Mesenchymal stem cell (in vitro differentiated cells and primary cell): Measurements from ENCODE around the gene TNPO2.
"Not testable (repeated sequence)": the region's sequence is repeated elsewhere in the genome, so short reads cannot be mapped to it uniquely, and the experiment has no call there.

Experiments used
- DNase-seq: peaks from one replicate; pipeline ENCODE4 v3.0.0-alpha.2; 2013
- H2AFZ ChIP-seq: one replicate; pipeline ENCODE4 v1.6.1; 2013; ENCODE audit warnings: low read depth, mild to moderate bottlenecking, control low read depth, inconsistent platforms, low read length, moderate library complexity
- H2AK5ac ChIP-seq: 2 replicates; pipeline ENCODE4 v1.6.1; 2013; ENCODE audit warnings: low read length, moderate library complexity, mild to moderate bottlenecking, inconsistent platforms; ENCODE audit not compliant: severe bottlenecking
- H2BK120ac ChIP-seq: one replicate; pipeline ENCODE4 v1.6.1; 2013; ENCODE audit warnings: low read depth, mild to moderate bottlenecking, inconsistent platforms, low read length, moderate library complexity
- H2BK12ac ChIP-seq, 2 experiments: one replicate each; pipeline ENCODE4 v1.6.1; 2013; ENCODE audit warnings: inconsistent platforms in 2 of 2, low read length in 2 of 2, mild to moderate bottlenecking in 2 of 2, moderate library complexity in 2 of 2, control low read depth in 1 of 2
- H2BK15ac ChIP-seq: one replicate; pipeline ENCODE4 v1.6.1; 2013; ENCODE audit warnings: mild to moderate bottlenecking, low read depth, inconsistent platforms; ENCODE audit not compliant: poor library complexity, severe bottlenecking
- H2BK5ac ChIP-seq: 2 replicates; pipeline ENCODE4 v1.6.1; 2013; ENCODE audit warnings: low read depth, mild to moderate bottlenecking, low read length, control low read depth, inconsistent platforms; ENCODE audit not compliant: poor library complexity, severe bottlenecking
- H3K14ac ChIP-seq, 2 experiments: one replicate each; pipeline ENCODE4 v1.6.1; 2013; ENCODE audit warnings: inconsistent platforms in 2 of 2, low read length in 2 of 2, control low read depth in 1 of 2, mild to moderate bottlenecking in 1 of 2, moderate library complexity in 1 of 2
- H3K18ac ChIP-seq, 2 experiments: one replicate each; pipeline ENCODE4 v1.6.1; 2013; ENCODE audit warnings: inconsistent platforms in 2 of 2, low read length in 2 of 2, control low read depth in 1 of 2, low read depth in 1 of 2, mild to moderate bottlenecking in 1 of 2
- H3K23ac ChIP-seq, 2 experiments: one replicate each; pipeline ENCODE4 v1.6.1; 2013; ENCODE audit warnings: inconsistent platforms in 2 of 2, low read length in 2 of 2, mild to moderate bottlenecking in 2 of 2, moderate library complexity in 2 of 2, control low read depth in 1 of 2
- H3K27ac ChIP-seq: 2 replicates; pipeline ENCODE4 v1.5.1; 2013; ENCODE audit warnings: mild to moderate bottlenecking, moderate library complexity, low read length, control low read depth, inconsistent platforms; ENCODE audit not compliant: poor library complexity, severe bottlenecking
- H3K27me3 ChIP-seq, 2 experiments: 2 replicates each; pipeline versions ENCODE4 v1.6.1 to v1.7.0; 2013; ENCODE audit warnings: low read length in 2 of 2, mild to moderate bottlenecking in 2 of 2, moderate library complexity in 2 of 2, control low read depth in 1 of 2, inconsistent platforms in 1 of 2; ENCODE audit not compliant: control insufficient read depth in 1 of 2, insufficient read depth in 1 of 2
- H3K36me3 ChIP-seq, 2 experiments: 2 replicates each; pipeline versions ENCODE4 v1.6.1 to v1.7.0; 2013; ENCODE audit warnings: low read length in 2 of 2, control low read depth in 1 of 2, inconsistent platforms in 1 of 2, low read depth in 1 of 2, mild to moderate bottlenecking in 1 of 2; ENCODE audit not compliant: insufficient read depth in 2 of 2, control insufficient read depth in 1 of 2
- H3K4ac ChIP-seq, 2 experiments: one replicate each; pipeline ENCODE4 v1.6.1; 2013; ENCODE audit warnings: inconsistent platforms in 2 of 2, low read length in 2 of 2, mild to moderate bottlenecking in 2 of 2, moderate library complexity in 2 of 2, control low read depth in 1 of 2, low read depth in 1 of 2
- H3K4me1 ChIP-seq: 2 replicates; pipeline ENCODE4 v1.6.1; 2013; ENCODE audit warnings: low read depth, low read length, control low read depth; ENCODE audit not compliant: control insufficient read depth, insufficient read depth
- H3K4me2 ChIP-seq: 2 replicates; pipeline ENCODE4 v1.6.1; 2013; ENCODE audit warnings: low read length, mild to moderate bottlenecking, inconsistent platforms; ENCODE audit not compliant: poor library complexity, severe bottlenecking
- H3K4me3 ChIP-seq, 2 experiments: 2 replicates each; pipeline versions ENCODE4 v1.5.1 to v1.7.0; 2013; ENCODE audit warnings: low read length in 2 of 2, mild to moderate bottlenecking in 2 of 2, control low read depth in 1 of 2, low read depth in 1 of 2; ENCODE audit not compliant: insufficient read depth in 1 of 2
- H3K79me1 ChIP-seq: replicated peaks from 2 replicates; pipeline ENCODE4 v1.6.1; 2013; ENCODE audit warnings: mild to moderate bottlenecking, control low read depth, low read length, inconsistent platforms; ENCODE audit not compliant: poor library complexity, severe bottlenecking
- H3K9ac ChIP-seq: 2 replicates; pipeline ENCODE4 v1.7.0; 2013; ENCODE audit warnings: mild to moderate bottlenecking, low read length, moderate library complexity
- H3K9me3 ChIP-seq: 2 replicates; pipeline ENCODE4 v1.7.0; 2013; ENCODE audit warnings: mild to moderate bottlenecking, low read length; ENCODE audit not compliant: control insufficient read depth
- H4K8ac ChIP-seq: one replicate; pipeline ENCODE4 v1.6.1; 2013; ENCODE audit warnings: inconsistent platforms, mild to moderate bottlenecking, low read length, moderate library complexity
- H4K91ac ChIP-seq: one replicate; pipeline ENCODE4 v1.6.1; 2013; ENCODE audit warnings: mild to moderate bottlenecking, low read length, inconsistent platforms
- WGBS: methylation state at CpG from one replicate; pipeline ENCODE4 v1.1.7; 2013; ENCODE audit warnings: mixed read lengths; 5-methylcytosine and 5-hydroxymethylcytosine counted together

Gene TNPO2

GRCh38 chr19:12720296-12720695, 3.4 kb downstream of the TNPO2 start:
- Histone ChIP-seq H2BK12ac (no peak overlapping the region), H3K4ac (peak overlapping the region in 1 of 2 experiments; percentile 24), H2BK5ac (no peak overlapping the region), H3K9me3 (no peaks in the 10 kb centered on the region), H4K91ac (no peak overlapping the region), H3K14ac (no peak overlapping the region), H3K36me3 (peaks cover 32 to 39% of the 10 kb centered on the region in 2 experiments), H2AFZ (no peak overlapping the region), H2BK15ac (no peak overlapping the region), H2BK120ac (no peak overlapping the region), H3K79me1 (peaks cover 13% of the 10 kb centered on the region), H3K27me3 (no peaks in the 10 kb centered on the region), H2AK5ac (peak overlapping the region; percentile 33), H4K8ac (no peak overlapping the region), H3K18ac (no peak overlapping the region), H3K23ac (peak overlapping the region in 1 of 2 experiments; percentile 43), H3K27ac (peak overlapping the region; percentile 68), H3K4me3 (peak overlapping the region in 1 of 2 experiments; percentile 95), H3K4me1 (peaks cover 16% of the 10 kb centered on the region), H3K9ac (peak overlapping the region; percentile 91), H3K4me2 (peak overlapping the region; percentile 45)
- WGBS, result 99% methylated on average over 9 of the region's 10 CpGs
- no peak for DNase-seq

- Histone ChIP-seq H3K9me3 (no peaks in the 10 kb centered on the region), H2BK15ac (no peak overlapping the region), H3K4me1 (peaks cover 15% of the 10 kb centered on the region), H3K27me3 (no peaks in the 10 kb centered on the region), H3K79me1 (peaks cover 23% of the 10 kb centered on the region), H2BK5ac (no peak overlapping the region), H4K8ac (no peak overlapping the region), H3K36me3 (peaks cover 71 to 77% of the 10 kb centered on the region in 2 experiments), H2AFZ (no peak overlapping the region), H2BK120ac (no peak overlapping the region), H2AK5ac (no peak overlapping the region), H3K4me3 (no peak overlapping the region), H3K23ac (no peak overlapping the region), H2BK12ac (no peak overlapping the region), H3K14ac (no peak overlapping the region), H3K18ac (no peak overlapping the region), H3K4ac (no peak overlapping the region), H3K9ac (no peak overlapping the region), H4K91ac (no peak overlapping the region), H3K4me2 (no peak overlapping the region), H3K27ac (no peak overlapping the region)
- 93% methylated on average over 3 of the region's 3 CpGs for WGBS
- no peak for DNase-seq
Observed at GRCh38 chr19:12715929-12716328, 7.8 kb downstream of the TNPO2 start.

- no peak overlapping the region for H2AK5ac ChIP-seq
- no peak overlapping the region for H2BK5ac ChIP-seq
- H2BK120ac ChIP-seq, result no peak overlapping the region
- H2BK12ac ChIP-seq, result no peak overlapping the region
- H3K23ac ChIP-seq, result no peak overlapping the region
- peaks cover 8% of the 10 kb centered on the region for H3K4me1 ChIP-seq
- H3K9ac ChIP-seq, result no peak overlapping the region
- H3K27me3 ChIP-seq, result no peaks in the 10 kb centered on the region
- over 99% methylated on average over 15 of the region's 15 CpGs for WGBS
- peaks cover 77 to 82% of the 10 kb centered on the region in 2 experiments for H3K36me3 ChIP-seq
- no peak overlapping the region for H3K4me2 ChIP-seq
- no peak overlapping the region for H3K18ac ChIP-seq
- no peak for DNase-seq
- no peaks in the 10 kb centered on the region for H3K9me3 ChIP-seq
- no peak overlapping the region for H2BK15ac ChIP-seq
- no peak overlapping the region for H4K8ac ChIP-seq
- no peak overlapping the region for H3K4me3 ChIP-seq
- H3K79me1 ChIP-seq, result peaks cover 29% of the 10 kb centered on the region
- H3K27ac ChIP-seq, result no peak overlapping the region
- H4K91ac ChIP-seq, result no peak overlapping the region
- no peak overlapping the region for H3K14ac ChIP-seq
- H2AFZ ChIP-seq, result no peak overlapping the region
- H3K4ac ChIP-seq, result no peak overlapping the region
Observed at GRCh38 chr19:12715102-12715501, 8.6 kb downstream of the TNPO2 start.

GRCh38 chr19:12713304-12713703, 10.4 kb downstream of the TNPO2 start:
- not testable (repeated sequence) for H4K91ac ChIP-seq, H3K4me2 ChIP-seq, H3K9ac ChIP-seq, H4K8ac ChIP-seq, H2BK120ac ChIP-seq, H3K4ac ChIP-seq, H3K23ac ChIP-seq, H2BK5ac ChIP-seq, H3K18ac ChIP-seq, H2AFZ ChIP-seq, H3K9me3 ChIP-seq, H3K4me3 ChIP-seq, H3K4me1 ChIP-seq, H2AK5ac ChIP-seq, H2BK12ac ChIP-seq, H3K27me3 ChIP-seq, H3K14ac ChIP-seq, DNase-seq, H2BK15ac ChIP-seq, H3K27ac ChIP-seq
- WGBS, result 90% methylated on average over 7 of the region's 9 CpGs
- peaks cover 83 to 84% of the 10 kb centered on the region in 2 experiments for H3K36me3 ChIP-seq
- peaks cover 34% of the 10 kb centered on the region for H3K79me1 ChIP-seq
